ENCODE data around the gene ITK.
A peak's percentile ranks its signal among the peaks of the same experiment; 100 is the strongest.

ITK gene

GRCh38 chr5:157283434-157283833 lies 102.8 kb downstream of the ITK start:
- DNase-seq = no peak

- no peak for DNase-seq
These were observed 104.0 kb downstream of the ITK start for GRCh38 chr5:157284458-157285212.

- no peak for DNase-seq
These were observed 104.8 kb downstream of the ITK start for GRCh38 chr5:157285310-157286035.

GRCh38 chr5:157286761-157287211 lies 106.1 kb downstream of the ITK start:
- no peak for DNase-seq

GRCh38 chr5:157288405-157289163 lies 107.9 kb downstream of the ITK start:
- no peak for DNase-seq

GRCh38 chr5:157289164-157289819 lies 108.7 kb downstream of the ITK start:
- no peak for DNase-seq

- DNase-seq = no peak
These were observed 109.7 kb downstream of the ITK start for GRCh38 chr5:157290156-157290980.

GRCh38 chr5:157290981-157291711 lies 110.5 kb downstream of the ITK start:
- DNase-seq = no peak

GRCh38 chr5:157292599-157292998 lies 112.0 kb downstream of the ITK start:
- no peak for DNase-seq

GRCh38 chr5:157294407-157295091 lies 113.9 kb downstream of the ITK start:
- peak; percentile 38 for DNase-seq

- DNase-seq = peak; percentile 41
These were observed 114.6 kb downstream of the ITK start for GRCh38 chr5:157295247-157295646.

GRCh38 chr5:157300564-157300963 lies 119.9 kb downstream of the ITK start:
- no peak for DNase-seq

GRCh38 chr5:157301066-157301465 lies 120.4 kb downstream of the ITK start:
- no peak for DNase-seq

GRCh38 chr5:157303023-157303422 lies 122.4 kb downstream of the ITK start:
- no peak for DNase-seq

- no peak for DNase-seq
These were observed 123.2 kb downstream of the ITK start for GRCh38 chr5:157303667-157304327.

Data from NCI-H510A treated with DMSO at 0.1 percent for 48 hours (cell line).